Activated CD4-positive, CD25-positive, alpha-beta regulatory T cell treated with anti-CD3 and anti-CD28 coated beads, Interleukin-2, amount 50 U/mL, for 24 hours (primary cell): ENCODE results near the gene IL12RB1.
"Not testable (repeated sequence)": the region's sequence is repeated elsewhere in the genome, so short reads cannot be mapped to it uniquely, and the experiment has no call there.

Experiments used
- ATAC-seq, 2 donors: fragments of 150-1000 bp; cut with Tn5 transposase; one replicate each; pipeline ENCODE4 v1.10.0; 2021; ENCODE audit warnings: mild to moderate bottlenecking in 1 of 2, moderate library complexity in 1 of 2

IL12RB1 gene

DNA sequence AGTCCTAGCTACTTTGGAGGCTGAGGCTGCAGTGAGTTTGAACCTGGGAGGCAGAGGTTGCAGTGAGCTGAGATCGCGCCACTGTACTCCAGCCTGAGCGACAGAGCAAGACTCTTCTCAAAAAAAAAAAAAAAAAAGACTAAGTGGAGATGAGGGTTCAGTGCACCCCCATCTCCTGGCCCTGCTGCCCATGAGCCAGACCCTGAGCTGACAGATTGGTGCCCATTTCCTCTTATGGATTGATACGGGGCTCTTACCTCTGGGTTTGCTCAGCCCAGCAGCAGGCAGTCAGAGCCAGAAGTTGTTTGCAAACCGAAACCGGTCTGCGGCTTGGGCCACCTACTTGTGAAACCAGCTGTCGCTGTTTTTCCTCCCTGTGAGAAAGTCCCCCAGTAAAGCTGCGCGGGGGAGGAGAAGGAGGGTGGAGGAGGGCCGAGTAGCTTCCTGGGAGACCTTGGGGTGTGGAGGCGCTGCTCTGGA, 41.9 kb downstream of the IL12RB1 start:
- peak; percentile 99 for ATAC-seq

DNA sequence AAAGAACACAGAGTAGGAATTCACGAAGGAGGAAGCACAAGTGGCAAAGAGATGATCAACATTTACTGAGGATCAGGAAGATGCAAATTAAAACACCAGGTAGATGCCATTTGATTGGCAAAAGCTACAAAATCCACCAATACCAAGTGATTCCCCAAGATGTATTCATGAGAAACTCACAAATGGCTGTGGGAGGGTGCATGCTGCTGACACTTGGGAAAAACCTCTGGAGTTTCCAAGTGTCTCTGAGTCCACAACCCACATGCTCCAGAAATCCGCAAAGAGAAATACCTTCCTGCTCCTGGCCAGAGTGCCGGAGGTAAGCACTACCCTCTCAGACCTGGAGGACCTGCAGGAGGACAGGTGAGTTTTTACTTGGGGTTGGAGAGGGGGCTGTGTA, 43.1 kb downstream of the IL12RB1 start:
- no peak for ATAC-seq

DNA sequence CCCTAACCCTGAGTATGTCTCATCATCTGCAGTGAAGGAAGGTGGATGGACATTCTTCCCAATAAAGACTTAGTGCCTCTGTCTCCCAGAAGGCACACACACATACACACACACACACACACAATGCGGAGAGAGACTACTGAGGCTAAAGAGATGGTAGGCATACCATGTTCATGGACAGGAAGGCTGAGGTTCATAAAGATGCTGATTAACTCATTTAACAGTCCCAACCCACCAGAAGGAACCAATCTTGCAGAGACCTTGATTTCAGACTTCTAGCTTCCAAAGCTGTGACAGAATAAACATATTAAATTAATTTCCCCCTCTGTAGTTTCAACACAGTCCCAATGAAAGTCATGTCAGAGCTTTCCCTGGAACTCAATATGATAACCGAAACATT, 45.7 kb downstream of the IL12RB1 start:
- no peak for ATAC-seq

DNA sequence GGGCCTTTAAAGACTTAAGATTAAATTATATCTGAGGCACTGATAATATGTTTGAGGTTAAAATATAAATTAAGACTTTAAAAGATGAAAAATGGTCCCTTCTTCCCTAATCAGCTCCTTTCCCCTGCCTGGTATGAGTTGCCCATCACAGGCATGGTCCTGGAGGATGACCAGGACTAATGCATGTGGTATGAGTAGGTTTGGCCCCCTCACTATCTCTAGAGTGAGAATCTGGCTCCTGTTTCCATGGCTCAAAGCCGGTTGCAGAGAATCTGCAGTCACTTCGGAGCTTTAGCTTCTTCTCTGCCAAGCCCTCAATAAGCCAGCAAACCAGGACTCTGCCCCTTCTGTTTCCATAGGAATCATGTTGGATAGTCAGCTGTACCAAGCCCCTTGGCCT, 54.6 kb downstream of the IL12RB1 start:
- ATAC-seq: not testable (repeated sequence)

DNA sequence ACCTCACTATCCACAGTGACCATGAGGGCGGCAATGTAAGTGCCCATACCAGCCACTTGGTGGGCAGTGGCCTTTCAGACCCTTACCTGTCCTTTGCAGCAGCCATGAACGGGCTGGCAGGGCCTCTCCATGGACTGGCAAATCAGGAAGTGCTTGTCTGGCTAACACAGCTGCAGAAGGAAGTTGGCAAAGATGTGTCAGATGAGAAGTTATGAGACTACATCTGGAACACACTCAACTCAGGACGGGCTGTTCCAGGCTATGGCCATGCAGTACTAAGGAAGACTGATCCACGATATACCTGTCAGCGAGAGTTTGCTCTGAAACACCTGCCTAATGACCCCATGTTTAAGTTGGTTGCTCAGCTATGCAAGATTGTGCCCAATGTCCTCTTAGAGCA, 55.3 kb downstream of the IL12RB1 start:
- ATAC-seq: not testable (repeated sequence)

DNA sequence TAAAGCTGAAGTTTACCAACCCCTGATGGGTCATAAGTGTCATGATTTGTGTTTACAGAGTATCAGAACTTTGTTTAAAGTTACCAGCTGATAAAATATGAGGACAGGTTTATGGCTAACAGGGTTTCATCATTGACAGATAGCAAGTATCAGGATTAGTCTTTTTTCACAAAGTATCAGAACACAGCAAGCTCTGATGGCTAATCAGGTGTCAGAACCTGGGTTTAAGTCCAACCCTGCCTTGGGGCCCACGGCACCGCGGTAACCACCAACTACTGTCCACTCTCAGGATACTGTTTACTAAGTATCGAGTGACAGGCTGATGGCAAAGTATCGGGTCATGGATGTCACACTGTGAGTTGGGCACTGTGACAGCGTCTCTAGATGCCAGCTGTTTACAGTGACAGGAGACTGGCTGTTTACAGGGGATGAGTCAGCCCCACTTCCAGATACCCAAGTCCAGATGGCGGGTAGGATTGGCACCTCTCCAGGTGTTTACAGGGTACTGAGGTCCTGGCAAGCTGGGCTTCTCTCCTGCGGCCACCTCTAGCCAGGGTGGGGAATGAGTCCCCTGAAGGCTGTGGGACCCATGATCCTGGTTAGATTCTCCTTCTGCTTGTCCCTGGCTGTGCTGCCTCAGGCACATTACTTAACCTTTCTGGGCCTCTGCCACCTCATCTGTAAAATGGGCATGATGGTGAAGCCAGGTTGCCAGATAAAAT, 57.0 kb downstream of the IL12RB1 start:
- ATAC-seq: no peak

DNA sequence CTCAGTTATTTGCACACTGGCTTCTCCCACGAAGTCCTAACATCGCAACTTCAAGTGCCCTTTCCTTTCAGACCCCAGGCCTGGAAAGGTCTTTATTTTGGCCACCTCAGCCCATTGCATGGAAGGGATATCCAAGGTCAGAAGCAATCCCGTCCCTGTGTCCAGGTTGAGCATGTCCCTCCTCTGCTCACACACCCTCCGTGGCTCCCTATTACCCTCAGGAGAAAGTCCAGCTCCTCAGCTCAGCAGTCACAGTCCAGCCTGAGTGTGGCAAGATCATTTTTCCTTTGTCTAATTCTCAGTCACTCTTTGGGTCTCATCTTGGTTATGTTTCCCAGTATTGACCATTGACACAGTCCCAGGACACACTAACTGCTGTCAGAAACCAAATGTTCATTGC, 59.6 kb downstream of the IL12RB1 start:
- no peak for ATAC-seq

DNA sequence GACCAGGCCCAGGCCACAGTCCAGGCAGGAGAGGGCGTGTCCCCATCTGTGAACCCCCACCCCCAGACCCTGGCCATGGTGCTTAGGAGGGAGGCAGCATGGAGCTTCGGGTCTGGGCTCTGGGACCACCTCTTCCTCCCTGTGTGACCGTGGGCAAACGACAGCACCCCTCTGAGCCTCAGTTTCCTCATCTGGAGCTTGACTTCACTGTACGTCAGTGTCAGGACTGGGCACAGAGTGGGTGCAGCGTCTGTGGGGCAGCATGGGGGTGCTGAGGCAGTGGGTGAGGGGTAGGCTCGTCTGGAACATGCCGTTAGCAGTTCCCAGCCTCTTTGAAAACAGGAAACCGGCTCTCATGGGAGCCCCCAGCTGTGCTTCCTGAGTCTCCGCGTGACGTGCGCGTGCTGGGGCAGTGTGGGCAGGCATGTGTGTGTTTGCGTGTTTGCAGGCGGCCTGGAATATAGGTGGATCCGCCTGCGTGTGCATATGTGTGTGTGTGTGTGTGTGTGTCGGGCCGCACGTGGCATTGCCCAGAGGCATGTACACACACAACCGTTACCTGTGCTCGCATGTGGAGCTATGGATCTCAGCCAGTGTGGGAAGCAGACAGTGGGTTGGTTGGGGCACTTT, 63.0 kb downstream of the IL12RB1 start:
- ATAC-seq: peak; percentile 14 to 21

DNA sequence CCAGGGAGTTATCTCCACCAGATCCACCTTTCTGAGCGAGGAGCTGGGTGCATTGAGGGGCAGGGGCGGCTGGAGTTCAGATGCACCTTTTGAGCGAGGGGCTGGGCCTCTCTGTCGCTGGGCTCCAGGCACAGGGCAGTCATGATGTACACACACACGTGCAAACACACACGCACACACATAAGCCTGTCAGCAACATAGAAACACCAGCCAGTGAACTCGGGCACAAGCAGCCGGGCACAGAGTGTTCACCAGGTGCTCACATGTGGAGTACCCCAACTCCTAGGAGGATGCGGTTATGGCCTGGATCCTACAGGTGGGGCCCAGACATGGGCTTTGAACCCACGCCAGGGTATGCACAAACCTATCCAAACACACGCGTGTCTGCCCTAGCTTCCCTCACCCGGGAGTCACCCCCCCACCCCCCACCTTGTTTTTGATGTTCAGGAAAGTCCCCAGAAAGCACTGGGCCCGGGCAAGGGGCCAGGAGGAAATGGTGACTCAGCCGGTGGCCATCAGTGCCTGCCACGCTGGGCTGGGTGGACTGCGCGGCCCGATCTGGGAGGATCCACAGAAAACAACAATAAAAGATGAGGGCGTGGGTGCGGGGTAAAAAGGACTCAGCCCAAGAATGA, 65.5 kb downstream of the IL12RB1 start:
- peak; percentile 40 to 54 for ATAC-seq

DNA sequence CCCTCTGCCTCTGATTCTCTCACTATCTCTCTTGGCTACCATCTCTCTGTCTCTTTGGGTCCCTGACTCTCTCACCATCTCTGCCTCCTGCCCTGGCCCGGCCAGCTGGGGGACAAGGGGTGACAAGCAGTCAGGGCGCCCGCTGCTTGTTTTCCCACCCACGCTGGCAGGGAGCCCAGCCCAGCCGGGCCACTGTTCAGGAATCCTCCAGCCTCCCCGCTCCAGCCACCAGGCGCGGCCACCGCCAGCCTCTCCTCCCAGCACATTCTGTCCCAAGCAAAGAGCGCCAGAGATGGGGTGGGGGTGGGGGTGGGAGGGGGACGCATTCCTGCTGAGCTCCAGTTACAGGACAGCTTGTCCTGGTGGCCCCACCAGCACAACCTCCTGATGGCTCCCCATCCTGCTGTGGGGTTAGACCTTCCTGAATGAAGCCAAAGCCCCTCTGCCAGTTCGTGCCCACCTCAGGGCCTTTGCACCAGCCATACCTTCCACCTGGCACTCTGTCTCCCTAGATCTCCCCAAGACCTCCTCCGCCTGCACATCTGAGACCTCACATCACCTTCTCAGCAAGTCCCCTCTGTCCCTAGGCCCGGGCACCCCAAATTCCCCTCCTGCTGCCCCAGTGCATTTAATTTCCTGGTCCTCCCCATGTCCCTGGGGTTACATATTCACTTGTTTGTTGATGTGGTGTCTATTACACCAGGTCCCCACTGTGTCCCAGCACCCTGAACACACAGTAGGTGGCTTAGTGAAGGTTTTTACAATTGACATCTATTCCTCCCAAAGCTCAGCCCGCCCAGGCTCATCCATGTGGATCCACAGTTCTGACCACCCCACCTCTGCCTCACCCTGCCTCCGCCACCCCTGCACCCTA, 66.3 kb downstream of the IL12RB1 start:
- no peak for ATAC-seq

DNA sequence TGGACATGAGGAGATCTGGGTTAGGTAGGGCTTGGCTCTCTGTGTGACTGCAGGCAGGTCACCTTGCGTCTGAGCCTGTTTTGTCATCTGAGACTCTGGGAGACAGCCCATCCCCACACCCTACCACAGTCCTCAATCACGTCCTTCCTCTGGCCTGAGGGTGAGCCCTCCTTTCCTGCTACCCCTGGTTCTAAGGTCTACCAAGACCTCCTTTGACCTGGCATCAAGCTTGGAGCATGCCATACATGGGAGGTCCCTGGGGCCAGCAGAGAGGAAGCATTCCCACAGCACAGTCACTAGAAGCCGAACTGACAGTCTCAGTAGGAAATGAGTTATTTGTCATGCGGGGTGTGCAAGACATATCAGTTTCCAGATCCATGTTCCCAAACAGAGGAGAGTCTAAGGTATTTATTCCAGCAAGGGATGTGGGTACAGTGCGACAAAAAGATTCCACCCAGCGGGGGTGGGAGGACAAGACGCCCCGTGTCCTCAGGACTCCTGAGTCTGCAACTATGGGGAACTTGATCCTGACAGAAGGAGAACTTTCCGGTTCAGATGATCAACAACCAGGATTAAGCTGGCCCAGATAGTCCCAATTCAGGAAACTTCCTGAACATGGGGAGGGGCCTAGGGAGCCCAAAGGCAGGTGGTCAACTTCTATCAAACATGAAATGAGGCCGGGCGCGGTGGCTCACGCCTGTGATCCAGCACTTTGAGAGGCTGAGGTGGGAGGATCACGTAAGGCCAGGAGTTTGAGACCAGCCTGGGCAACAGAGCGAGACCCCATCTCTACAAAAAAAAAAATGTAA, 69.3 kb downstream of the IL12RB1 start:
- no peak for ATAC-seq

DNA sequence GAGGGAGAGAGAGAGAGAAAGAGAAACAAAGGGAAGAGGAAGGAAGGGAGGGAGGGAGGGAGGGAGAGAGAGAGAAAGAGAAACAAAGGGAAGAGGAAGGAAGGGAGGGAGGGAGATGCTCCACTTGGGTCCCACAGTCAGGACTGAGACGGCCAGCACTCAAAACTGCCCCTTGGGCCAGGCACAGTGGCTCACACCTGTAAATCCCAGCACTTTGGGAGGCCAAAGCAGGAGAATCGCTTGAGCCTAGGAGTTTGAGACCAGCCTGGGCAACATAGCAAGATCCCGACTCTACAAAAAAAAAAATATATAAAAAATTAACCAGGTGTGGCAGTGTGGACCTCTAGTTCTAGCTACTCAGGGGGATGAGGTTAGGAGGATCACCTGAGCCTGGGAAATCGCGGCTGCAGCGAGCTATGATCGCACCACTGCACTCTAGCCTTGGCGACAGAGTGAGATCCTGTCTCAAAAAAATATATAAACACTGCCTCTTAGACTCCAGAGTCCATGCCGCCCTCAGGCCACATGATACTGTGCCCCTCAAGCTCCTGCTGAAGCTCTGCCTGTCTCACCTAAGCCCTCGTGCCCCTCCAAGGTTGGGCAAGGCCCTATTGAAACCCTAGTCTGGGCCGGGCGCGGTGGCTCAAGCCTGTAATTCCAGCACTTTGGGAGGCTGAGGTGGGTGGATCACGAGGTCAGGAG, 70.4 kb downstream of the IL12RB1 start:
- ATAC-seq: no peak

DNA sequence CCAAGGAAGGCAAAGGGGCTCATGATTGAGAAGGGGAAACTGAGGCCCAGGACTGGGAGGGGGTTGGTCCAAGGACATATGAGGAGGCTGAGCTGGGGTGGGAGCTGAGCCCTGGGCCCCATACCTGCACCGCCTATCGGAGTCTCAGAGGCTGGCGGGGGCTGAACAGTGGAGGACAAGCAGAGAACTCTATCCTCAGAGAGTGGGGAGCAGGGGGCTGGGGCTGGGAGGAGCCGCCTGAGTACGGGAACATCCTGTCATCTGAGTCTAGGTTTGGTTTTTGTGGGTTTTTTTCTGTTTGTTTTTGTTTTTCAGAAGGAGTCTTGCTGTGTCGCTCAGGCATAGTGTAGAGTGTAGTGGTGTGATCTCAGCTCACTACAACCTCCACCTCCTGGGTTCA, 72.5 kb downstream of the IL12RB1 start:
- peak; percentile 49 to 66 for ATAC-seq

DNA sequence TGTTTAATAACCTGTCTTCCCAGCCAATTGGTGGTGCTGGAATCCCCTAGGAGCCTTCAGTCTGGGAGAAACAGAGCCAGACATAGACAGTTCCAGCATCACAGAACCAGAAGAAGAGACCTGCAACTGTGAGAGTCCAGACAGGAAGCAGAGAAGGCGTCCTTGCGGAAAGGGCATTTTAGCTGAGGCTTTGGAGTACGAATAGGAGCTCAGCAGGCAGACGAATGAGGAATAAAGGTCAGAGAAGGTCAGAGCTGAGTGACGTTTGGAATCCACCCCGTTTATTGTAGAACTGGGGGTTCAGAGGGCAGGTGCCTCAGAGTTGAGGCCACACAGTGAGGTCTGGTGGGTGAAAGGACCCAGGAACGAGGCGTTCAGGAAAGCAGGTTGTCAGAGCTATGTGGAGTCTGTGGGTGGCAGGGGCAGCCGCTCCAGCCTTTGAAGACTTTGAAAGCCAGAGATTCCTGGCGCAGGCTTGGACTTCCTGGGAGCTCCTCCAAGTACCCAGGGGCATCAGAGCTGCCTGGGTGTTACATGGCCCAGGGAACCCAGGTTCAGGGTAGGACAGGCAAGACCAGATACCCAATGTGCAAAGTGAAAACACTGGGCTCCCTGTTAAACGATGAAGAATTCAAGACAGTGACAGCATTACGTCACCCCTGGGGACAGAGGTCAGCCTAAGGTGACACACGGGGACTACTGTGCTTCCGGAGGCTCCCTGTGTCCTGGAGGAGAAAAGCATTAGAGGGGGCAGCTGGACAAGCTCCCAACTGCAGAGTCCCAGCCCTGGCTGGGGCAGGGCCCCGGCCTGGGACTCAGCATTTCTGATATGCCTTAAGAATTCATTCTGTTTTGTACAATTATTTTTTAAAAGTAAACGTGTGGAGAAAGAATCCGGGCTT, 73.3 kb downstream of the IL12RB1 start:
- ATAC-seq: peak in 1 of 2 donors; percentile 20

DNA sequence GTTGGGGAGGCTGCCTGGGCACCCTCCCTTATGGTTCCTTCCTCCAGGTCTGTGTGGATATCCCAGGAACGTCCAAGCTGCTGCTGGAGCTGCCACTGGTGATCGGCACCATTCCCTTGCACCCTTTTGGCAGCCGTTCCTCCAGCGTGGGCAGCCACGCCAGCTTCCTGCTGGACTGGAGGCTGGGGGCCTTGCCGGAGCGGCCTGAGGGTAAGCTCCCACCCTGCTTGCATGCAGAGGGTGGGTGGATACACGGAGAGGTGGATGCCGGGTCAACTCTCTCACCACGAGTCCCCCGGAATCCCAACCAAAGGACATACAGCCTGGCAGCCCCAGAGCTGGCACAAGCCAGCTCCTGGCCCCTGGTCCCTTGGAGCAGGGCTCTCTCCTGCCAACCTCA, 76.6 kb downstream of the IL12RB1 start:
- no peak for ATAC-seq

DNA sequence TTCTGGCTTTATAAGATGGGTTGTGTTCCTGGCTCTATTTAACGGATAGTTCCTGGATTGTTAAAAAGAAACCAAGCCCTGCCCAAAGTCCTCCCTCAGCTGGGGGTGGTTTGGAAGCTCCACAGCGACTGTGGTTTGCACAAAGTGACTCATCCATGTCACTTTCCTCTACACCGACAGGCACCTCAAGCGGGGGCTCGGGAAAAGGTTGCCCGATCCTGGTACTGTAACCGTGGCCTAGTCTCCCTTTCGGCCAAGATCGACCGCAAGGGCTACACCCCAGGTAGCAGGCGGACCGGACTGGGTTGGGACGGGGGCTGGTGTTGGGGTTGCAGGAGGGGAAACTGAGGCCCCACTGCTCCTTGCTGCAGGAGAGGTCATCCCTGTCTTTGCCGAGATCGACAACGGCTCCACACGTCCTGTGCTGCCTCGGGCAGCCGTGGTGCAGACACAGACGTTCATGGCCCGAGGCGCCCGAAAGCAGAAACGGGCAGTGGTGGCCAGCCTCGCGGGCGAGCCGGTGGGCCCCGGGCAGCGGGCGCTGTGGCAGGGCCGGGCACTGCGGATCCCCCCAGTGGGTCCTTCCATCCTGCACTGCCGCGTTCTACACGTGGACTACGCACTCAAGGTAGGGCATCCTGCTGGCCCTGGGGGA, 77.2 kb downstream of the IL12RB1 start:
- no peak for ATAC-seq
